Common myeloid progenitor, CD34-positive (primary cell): ENCODE results near the gene CTSL.
A peak's percentile ranks its signal among the peaks of the same experiment; 100 is the strongest.

Experiments used
- CTCF ChIA-PET: fragments of 350-600 bp; sonication (Branson Sonifier 250); formaldehyde crosslinking; loops from one replicate; lab custom pipeline; 2021; ENCODE audit warnings: antibody characterized with exemption; lab: Charles Lee
- POLR2A ChIA-PET: fragments of 350-600 bp; sonication (Branson Sonifier 250); formaldehyde crosslinking; loops from one replicate; lab custom pipeline; 2021; ENCODE audit warnings: antibody characterized with exemption; lab: Charles Lee
- DNase-seq, 3 donors: peaks; one replicate each; pipeline versions ENCODE4 v3.0.0 to v3.0.0-alpha.2; 2013
- H3K27ac ChIP-seq, 2 experiments: 1 replicate in 1 of 2; 2 replicates in 1 of 2; pipeline ENCODE4 v1.7.0; 2013; ENCODE audit warnings: inconsistent platforms in 2 of 2, low read length in 2 of 2, mild to moderate bottlenecking in 2 of 2, low read depth in 1 of 2, moderate library complexity in 1 of 2; ENCODE audit not compliant: severe bottlenecking in 2 of 2, insufficient read depth in 1 of 2, poor library complexity in 1 of 2
- H3K27me3 ChIP-seq, 5 experiments: replicated peaks in 2 of 5; 1 replicate in 3 of 5; 2 replicates in 2 of 5; pipeline versions ENCODE4 v1.6.1 to v1.7.0; 2013; ENCODE audit warnings: low read length in 4 of 5, mild to moderate bottlenecking in 2 of 5, moderate library complexity in 2 of 5, inconsistent platforms in 1 of 5; ENCODE audit not compliant: insufficient read depth in 5 of 5, control insufficient read depth in 4 of 5
- H3K36me3 ChIP-seq, 4 experiments: 1 replicate in 2 of 4; 2 replicates in 2 of 4; pipeline versions ENCODE4 v1.6.1 to v1.7.0; 2013; ENCODE audit warnings: low read length in 3 of 4, control low read depth in 1 of 4, mild to moderate bottlenecking in 1 of 4; ENCODE audit not compliant: control insufficient read depth in 4 of 4, insufficient read depth in 4 of 4
- H3K4me1 ChIP-seq, 4 experiments: 1 replicate in 3 of 4; 2 replicates in 1 of 4; pipeline versions ENCODE4 v1.6.1 to v1.7.1; 2013; ENCODE audit warnings: low read length in 3 of 4, mild to moderate bottlenecking in 3 of 4, control low read depth in 1 of 4, inconsistent platforms in 1 of 4, moderate library complexity in 1 of 4; ENCODE audit not compliant: control insufficient read depth in 4 of 4, insufficient read depth in 4 of 4; ENCODE audit errors: control extremely low read depth in 1 of 4
- H3K4me3 ChIP-seq, 7 experiments: 1 replicate in 4 of 7; 2 replicates in 3 of 7; pipeline versions ENCODE4 v1.5.1 to v1.7.0; 2013; ENCODE audit warnings: mild to moderate bottlenecking in 7 of 7, low read length in 6 of 7, moderate library complexity in 6 of 7, inconsistent platforms in 2 of 7, low read depth in 2 of 7, control low read depth in 1 of 7; ENCODE audit not compliant: insufficient read depth in 4 of 7, control insufficient read depth in 1 of 7; ENCODE audit errors: extremely low read depth in 1 of 7
- H3K9me3 ChIP-seq, 5 experiments: 1 replicate in 4 of 5; 2 replicates in 1 of 5; pipeline versions ENCODE4 v1.6.1 to v1.7.1; 2013; ENCODE audit warnings: low read length in 4 of 5, mild to moderate bottlenecking in 2 of 5, inconsistent platforms in 1 of 5, low read depth in 1 of 5, moderate library complexity in 1 of 5; ENCODE audit not compliant: control insufficient read depth in 4 of 5, insufficient read depth in 2 of 5; ENCODE audit errors: control extremely low read depth in 1 of 5
- whole genome bisulfite sequencing: methylation state at CpG from one replicate; pipeline ENCODE4 v1.1.5; 2013; ENCODE audit not compliant: insufficient coverage; 5-methylcytosine and 5-hydroxymethylcytosine counted together

CTSL gene

DNA sequence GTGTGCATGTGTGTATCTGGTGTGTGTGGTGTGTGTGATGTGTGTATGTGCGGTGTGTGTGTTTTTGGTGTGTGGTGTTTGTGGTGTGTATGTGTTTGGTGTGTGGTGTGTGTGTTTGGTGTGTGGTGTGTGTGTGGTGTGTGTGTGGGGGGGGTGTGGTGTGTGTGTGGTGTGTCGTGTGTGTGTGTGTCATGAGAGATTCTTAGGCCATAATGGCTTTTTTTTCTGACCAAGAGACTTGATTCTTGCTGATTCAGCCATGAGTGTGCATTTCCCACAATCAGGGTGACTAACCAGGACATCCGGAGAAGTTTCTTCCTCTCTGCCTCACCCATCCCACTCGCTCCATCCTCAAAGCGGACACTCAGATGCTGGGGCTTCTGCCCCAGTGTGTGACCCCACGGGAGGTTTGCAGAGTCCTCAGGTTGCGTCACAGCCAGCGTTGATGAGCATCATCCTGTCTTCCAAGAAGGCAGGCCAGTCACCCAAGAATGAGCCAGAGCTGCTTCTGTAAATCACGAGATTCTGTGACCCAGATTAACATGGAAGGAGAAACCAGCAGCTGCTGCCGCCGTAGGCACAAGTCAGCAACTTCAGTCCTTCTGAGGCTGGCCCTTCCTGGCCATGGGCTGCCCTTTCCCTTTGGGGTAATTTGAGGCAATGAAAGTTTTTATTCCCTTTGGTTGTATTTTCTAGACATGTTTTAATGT is 12.5 kb upstream of the CTSL start:
- H3K9me3 ChIP-seq: no peaks in the 10 kb centered on the region
- DNase-seq: peak; percentile 47 to 71 (median 49)
- no peak overlapping the region for H3K4me3 ChIP-seq
- WGBS: 64% methylated on average over 9 of the region's 11 CpGs
- H3K27ac ChIP-seq: no peak overlapping the region
- POLR2A ChIA-PET: no interaction called here
- CTCF ChIA-PET: interaction anchor here (1.7 kb wide), 1 partner anchor 13 kb away, joined by 4 read pairs; the partner anchor contains the start of gene CTSL
- peaks cover 0 to 9% (median 0%) of the 10 kb centered on the region in 4 experiments for H3K4me1 ChIP-seq
- H3K27me3 ChIP-seq: peaks cover 0 to 2% (median 0%) of the 10 kb centered on the region in 5 experiments
- peaks cover 2 to 13% (median 9%) of the 10 kb centered on the region in 4 experiments for H3K36me3 ChIP-seq

DNA sequence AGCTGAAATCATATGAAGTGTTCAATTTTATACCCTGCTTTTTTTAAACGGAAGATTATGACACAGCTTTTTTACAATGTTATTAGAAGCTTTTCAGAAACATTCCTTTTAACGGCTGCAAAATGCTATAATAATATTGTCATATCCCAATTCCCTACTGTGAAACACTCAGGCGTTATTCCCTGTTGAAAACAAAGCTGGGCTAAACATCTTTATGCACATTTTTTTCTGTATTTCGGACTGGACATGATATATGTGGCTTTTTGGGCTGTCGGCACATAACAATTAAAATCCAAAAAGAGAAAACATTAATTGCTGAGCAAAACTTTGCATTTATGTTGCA is 12.0 kb upstream of the CTSL start:
- H3K27me3 ChIP-seq: peaks cover 0 to 2% (median 0%) of the 10 kb centered on the region in 5 experiments
- peaks cover 0 to 9% (median 0%) of the 10 kb centered on the region in 4 experiments for H3K4me1 ChIP-seq
- ChIA-PET POLR2A (no interaction called here), CTCF (interaction anchor here (0.9 to 1.7 kb wide), 4 partner anchors 8 to 35 kb away, joined by 3 to 4 read pairs (median 4); partner anchors contain the start of gene CTSL)
- DNase-seq: no peak
- no peaks in the 10 kb centered on the region for H3K9me3 ChIP-seq
- no peak overlapping the region for H3K27ac ChIP-seq
- 86% methylated on average over 4 of the region's 5 CpGs for WGBS
- H3K4me3 ChIP-seq: no peak overlapping the region
- peaks cover 2 to 8% (median 5%) of the 10 kb centered on the region in 4 experiments for H3K36me3 ChIP-seq

DNA sequence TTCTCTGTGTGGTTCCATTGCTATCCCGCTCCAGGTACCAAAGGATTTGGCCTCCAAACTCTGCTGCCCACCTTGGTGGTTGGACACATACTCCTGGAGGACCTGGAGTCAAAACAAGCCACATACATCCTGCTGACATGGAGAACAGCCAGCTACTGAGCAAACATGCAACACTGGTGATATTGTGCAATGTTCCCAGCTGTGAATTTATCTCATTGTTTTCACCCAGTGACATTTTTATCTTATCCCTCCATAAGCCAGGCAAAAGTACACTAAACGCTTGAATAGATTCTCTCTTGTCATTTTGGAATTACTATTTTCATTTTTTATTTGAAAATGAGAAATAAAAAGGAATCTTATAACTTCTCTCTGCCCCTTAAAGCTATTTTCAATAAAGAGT is 11.1 kb upstream of the CTSL start:
- Histone ChIP-seq H3K4me1 (peaks cover 0 to 9% (median 0%) of the 10 kb centered on the region in 4 experiments), H3K27me3 (peaks cover 0 to 2% (median 0%) of the 10 kb centered on the region in 5 experiments), H3K9me3 (no peaks in the 10 kb centered on the region), H3K4me3 (no peak overlapping the region), H3K36me3 (peaks cover 0 to 2% (median under 1%) of the 10 kb centered on the region in 4 experiments), H3K27ac (no peak overlapping the region)
- peak in 2 of 3 donors; percentile 46 to 62 for DNase-seq
- POLR2A ChIA-PET: no interaction called here
- CTCF ChIA-PET: interaction anchor here (0.9 to 1.7 kb wide), 4 partner anchors 8 to 36 kb away, joined by 3 to 4 read pairs (median 4); partner anchors contain the start of gene CTSL
- WGBS: 100% methylated on average over 1 of the region's 2 CpGs

DNA sequence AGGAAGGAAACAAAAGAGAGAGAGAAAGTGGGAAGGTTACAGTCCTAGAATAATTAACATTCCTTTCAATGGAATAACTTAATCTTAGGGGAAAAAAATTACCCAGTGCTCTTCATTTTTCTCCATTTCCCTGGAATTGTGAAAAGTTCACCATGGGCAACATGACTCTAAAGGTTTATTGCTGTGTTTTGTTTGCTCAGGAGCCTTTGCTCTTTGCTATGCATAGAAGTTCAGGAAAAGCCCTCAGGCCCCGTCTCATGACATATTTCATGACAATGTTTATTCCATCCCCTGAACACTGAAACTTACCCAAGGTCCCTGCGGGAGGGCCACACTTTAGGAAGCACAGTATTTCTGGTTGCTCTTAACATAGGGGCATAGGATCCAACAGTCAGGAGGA is 9.8 kb upstream of the CTSL start:
- H3K9me3 ChIP-seq: no peaks in the 10 kb centered on the region
- WGBS: 100% methylated on average over 2 of the region's 2 CpGs
- peaks cover 0 to 3% (median 0%) of the 10 kb centered on the region in 5 experiments for H3K27me3 ChIP-seq
- CTCF ChIA-PET: no interaction called here
- peaks cover 0 to 9% (median 0%) of the 10 kb centered on the region in 4 experiments for H3K4me1 ChIP-seq
- POLR2A ChIA-PET: no interaction called here
- no peak overlapping the region for H3K27ac ChIP-seq
- no peak for DNase-seq
- no peak overlapping the region for H3K4me3 ChIP-seq
- H3K36me3 ChIP-seq: no peaks in the 10 kb centered on the region

DNA sequence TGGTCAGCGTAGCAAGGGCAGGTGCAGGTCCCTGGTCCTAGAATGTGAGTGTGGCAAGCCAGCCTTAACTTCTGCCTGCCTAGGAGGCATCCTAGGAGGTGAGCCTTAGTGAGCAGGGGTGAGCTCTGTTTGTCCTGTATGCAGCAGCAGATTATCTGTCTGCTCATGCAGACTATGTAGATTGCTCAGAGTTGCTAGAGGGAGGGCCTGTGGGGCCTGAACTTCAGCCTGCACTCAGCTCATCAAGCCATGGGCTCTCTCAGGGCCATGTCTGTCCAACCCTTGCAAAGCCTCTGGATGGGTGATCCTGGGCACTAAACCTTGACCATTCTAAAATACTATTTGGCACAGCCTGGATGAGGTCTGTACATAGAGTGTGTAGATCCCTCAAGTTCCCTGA is 8.5 kb upstream of the CTSL start:
- Histone ChIP-seq H3K36me3 (no peaks in the 10 kb centered on the region), H3K27me3 (peaks cover 0 to 3% (median 0%) of the 10 kb centered on the region in 5 experiments), H3K4me3 (no peak overlapping the region), H3K27ac (no peak overlapping the region), H3K4me1 (peaks cover 0 to 7% (median 0%) of the 10 kb centered on the region in 4 experiments), H3K9me3 (no peaks in the 10 kb centered on the region)
- WGBS: 100% methylated on average over 1 of the region's 1 CpG
- ChIA-PET POLR2A (no interaction called here), CTCF (no interaction called here)
- DNase-seq: no peak

DNA sequence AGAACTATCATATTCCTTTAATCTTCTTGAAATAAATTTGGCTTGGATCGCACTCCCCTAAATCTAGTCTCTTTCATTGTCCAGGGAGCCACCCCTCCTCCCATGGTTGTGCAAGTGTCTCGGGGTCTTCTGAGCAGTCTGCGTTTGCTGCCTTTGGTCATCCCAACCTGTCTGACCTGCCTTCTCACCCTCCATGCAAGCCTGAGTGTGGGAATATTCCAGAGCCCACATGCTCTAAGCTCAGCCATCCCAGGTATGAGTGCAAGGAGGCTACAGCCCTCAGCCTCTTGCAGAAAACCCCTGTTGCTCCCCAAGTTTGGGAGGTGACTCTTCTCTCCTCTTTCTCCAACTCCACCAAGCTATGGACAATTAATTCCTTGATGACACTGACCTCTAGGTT is 7.7 kb upstream of the CTSL start:
- no peak for DNase-seq
- Histone ChIP-seq H3K27ac (no peak overlapping the region), H3K4me3 (no peak overlapping the region), H3K27me3 (peaks cover 0 to 3% (median 0%) of the 10 kb centered on the region in 5 experiments), H3K4me1 (peaks cover 0 to 3% (median 0%) of the 10 kb centered on the region in 4 experiments), H3K36me3 (no peaks in the 10 kb centered on the region), H3K9me3 (no peaks in the 10 kb centered on the region)
- ChIA-PET POLR2A (no interaction called here), CTCF (no interaction called here)
- WGBS: 98% methylated on average over 3 of the region's 3 CpGs

DNA sequence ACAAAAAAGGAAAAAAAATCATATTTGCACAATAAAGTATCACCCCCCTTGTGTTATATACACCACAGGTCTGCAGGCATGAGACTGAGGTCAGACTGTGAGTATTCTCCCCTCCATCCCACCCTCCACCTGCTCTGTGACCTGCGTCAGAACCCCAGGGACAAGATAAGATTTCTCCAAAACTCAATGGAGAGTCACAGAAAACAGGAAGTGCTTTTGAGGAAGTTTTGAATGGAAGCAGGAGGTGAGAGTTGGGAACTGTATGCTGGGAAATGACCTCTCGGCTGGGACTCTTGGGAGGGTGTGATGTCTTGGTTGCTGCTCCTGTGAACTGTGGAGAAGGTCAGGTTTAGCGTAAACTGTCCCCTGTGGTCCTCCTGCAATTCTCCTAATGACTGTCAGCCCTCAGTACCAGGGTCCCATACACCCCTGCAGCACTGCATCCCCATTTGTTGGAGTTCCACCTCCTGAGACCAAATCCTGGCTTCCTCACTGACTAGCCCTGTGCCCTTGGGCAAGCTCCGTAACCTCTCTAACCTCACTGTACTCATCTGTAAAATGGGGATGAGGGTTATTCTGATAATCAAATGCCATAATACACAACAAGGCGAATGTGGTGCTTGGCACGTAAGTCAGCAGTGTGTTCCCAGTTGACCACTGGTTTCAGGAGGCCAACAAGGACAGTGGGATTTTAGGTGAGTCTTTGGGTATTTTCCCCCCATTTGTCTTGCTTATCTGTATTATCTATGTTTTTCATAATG is 6.9 kb upstream of the CTSL start:
- no peaks in the 10 kb centered on the region for H3K4me1 ChIP-seq
- H3K27me3 ChIP-seq: peaks cover 0 to 3% (median 0%) of the 10 kb centered on the region in 5 experiments
- no peak overlapping the region for H3K4me3 ChIP-seq
- DNase-seq: no peak
- WGBS: 100% methylated on average over 1 of the region's 6 CpGs
- no peak overlapping the region for H3K27ac ChIP-seq
- no peaks in the 10 kb centered on the region for H3K9me3 ChIP-seq
- ChIA-PET POLR2A (no interaction called here), CTCF (no interaction called here)
- no peaks in the 10 kb centered on the region for H3K36me3 ChIP-seq
